ENCODE measurements around the gene PZP. TPM values are rescaled to one million over a fixed set of nuclear protein-coding genes. Genes with fewer than 3 reads are reported as not detected.

PZP gene
- total and polyA plus RNA-seq, 2 of the 8 experiments (the other 6 are each of a cell fraction or from before 2014, with no cell fraction given): 0.08 TPM; not detected in 1

DNA sequence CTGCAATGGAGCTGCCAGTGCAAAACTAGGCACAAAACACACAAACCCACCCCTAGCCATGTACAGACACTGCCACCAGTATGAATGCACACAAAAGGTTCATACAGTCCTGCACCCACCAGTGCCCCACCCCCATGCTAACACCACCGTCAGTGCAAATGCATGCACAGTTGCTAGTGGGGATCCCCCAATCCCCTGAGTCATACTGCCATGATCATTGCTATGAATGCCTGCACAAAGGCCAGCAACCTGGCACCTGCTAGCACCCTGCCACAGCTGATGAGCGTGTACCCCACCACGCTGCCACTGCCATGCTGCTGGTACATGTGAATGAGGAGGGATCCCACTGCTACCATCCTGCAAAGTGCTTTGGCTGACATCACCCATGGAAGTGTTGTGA lies 23.9 kb downstream of the PZP start:
- Histone ChIP-seq H2BK20ac (ENCODE audit: low read length) (no peak overlapping the region), H2AK5ac (ENCODE audit: low read depth, low read length) (no peak overlapping the region), H3K4me2 (ENCODE audit: insufficient read depth in 1 of 2, low read depth in 2 of 2, low read length in 2 of 2) (no peak overlapping the region), H3K14ac (ENCODE audit: insufficient read length) (no peak overlapping the region), H2BK5ac (ENCODE audit: low read depth, low read length) (no peak overlapping the region), H3K9ac (replicated peaks in 1 of 4; ENCODE audit: extremely low read depth in 1 of 4, low read depth in 3 of 4, low read length in 3 of 4) (no peak overlapping the region), H3K27me3 (replicated peaks in 1 of 4; ENCODE audit: control insufficient read depth in 3 of 4, extremely low read depth in 1 of 4, insufficient read depth in 3 of 4, low read length in 3 of 4) (no peaks in the 10 kb centered on the region), H3K23me2 (ENCODE audit: low read depth, low read length) (no peaks in the 10 kb centered on the region), H3K36me3 (ENCODE audit: control insufficient read depth in 2 of 4, insufficient read depth in 4 of 4, low read length in 3 of 4) (no peaks in the 10 kb centered on the region), H2BK15ac (ENCODE audit: low read length) (no peak overlapping the region), H2AFZ (ENCODE audit: low read length) (no peak overlapping the region), H3K4ac (replicated peaks; ENCODE audit: insufficient read length, low read depth, low read length) (no peak overlapping the region), H4K5ac (ENCODE audit: insufficient read length, low read depth, low read length) (no peak overlapping the region), H3K23ac (ENCODE audit: insufficient read length) (no peak overlapping the region), H4K8ac (ENCODE audit: extremely low read depth, insufficient read depth, low read length) (no peak overlapping the region), H3K4me3 (ENCODE audit: extremely low read depth in 1 of 4, insufficient read depth in 2 of 4, low read depth in 3 of 4, low read length in 4 of 4) (no peak overlapping the region), H3K4me1 (replicated peaks in 1 of 4; ENCODE audit: control insufficient read depth in 3 of 4, insufficient read depth in 4 of 4, low read length in 3 of 4) (no peaks in the 10 kb centered on the region), H2BK120ac (replicated peaks; ENCODE audit: low read depth, low read length) (no peak overlapping the region), H3K79me2 (ENCODE audit: control insufficient read depth in 1 of 2, insufficient read depth in 2 of 2, low read length in 2 of 2) (no peaks in the 10 kb centered on the region), H3K18ac (ENCODE audit: extremely low read depth, low read length) (no peak overlapping the region), H3K27ac (ENCODE audit: low read depth, low read length) (no peak overlapping the region), H3K9me3 (ENCODE audit: insufficient read depth in 2 of 2, low read depth in 1 of 2, low read length in 1 of 2) (no peaks in the 10 kb centered on the region), H3K56ac (replicated peaks; ENCODE audit: insufficient read length, low read depth, low read length) (no peak overlapping the region), H4K20me1 (replicated peaks in 1 of 2; ENCODE audit: control insufficient read depth in 1 of 2, insufficient read depth in 2 of 2, low read length in 2 of 2) (no peaks in the 10 kb centered on the region), H3K79me1 (ENCODE audit: low read depth, low read length) (no peaks in the 10 kb centered on the region), H2BK12ac (ENCODE audit: low read depth, low read length) (no peak overlapping the region), H4K91ac (replicated peaks; ENCODE audit: insufficient read length, low read length) (no peak overlapping the region)
- no peak for DNase-seq (ENCODE audit: low read depth in 1 of 2, low spot score in 2 of 2)
- ChIA-PET POLR2A (ENCODE audit: partially characterized antibody) (no interaction called here), CTCF (ENCODE audit: partially characterized antibody) (interaction anchor here (1.0 to 1.4 kb wide), 3 partner anchors 34 to 157 kb away, joined by 3 read pairs; no protein-coding TSS in a partner anchor)
- no peak for FAIRE-seq
- 95% methylated on average over 3 of the region's 3 CpGs; no CpG with 5 or more reads in 1 of the 2 experiments for WGBS, 2 experiments (ENCODE audit: extremely low coverage in 1 of 2, insufficient coverage in 1 of 2, insufficient read length in 1 of 2, insufficient replicate concordance in 2 of 2, low coverage in 1 of 2, low lambda C conversion rate in 2 of 2, missing lambda C conversion rate in 1 of 2)
- no peak for TF ChIP-seq TAF7 (optimal IDR thresholded peaks at IDR 0.05; ENCODE audit: borderline replicate concordance, low read depth, low read length)
